Skin epidermis (tissue), 12 donors: ENCODE data around the gene OTUD5.
A peak's percentile ranks its signal among the peaks of the same experiment; 100 is the strongest.
"Not testable (repeated sequence)": the region's sequence is repeated elsewhere in the genome, so short reads cannot be mapped to it uniquely, and the experiment has no call there.

ENCODE experiments used
- H3K27ac ChIP-seq, 21 experiments: fragments of 200-600 bp; sonication (generic) in 11 of 21; one replicate each; pipeline ENCODE4 v1.5.0; 2020; ENCODE audit warnings: mild to moderate bottlenecking in 3 of 21, inconsistent platforms in 2 of 21, moderate library complexity in 2 of 21
- H3K4me3 ChIP-seq, 7 experiments: fragments of 200-600 bp; sonication (generic) in 2 of 7; one replicate each; pipeline ENCODE4 v1.5.0; 2020; ENCODE audit warnings: inconsistent platforms in 2 of 7, mild to moderate bottlenecking in 2 of 7, moderate library complexity in 1 of 7

The OTUD5 gene, protein sequence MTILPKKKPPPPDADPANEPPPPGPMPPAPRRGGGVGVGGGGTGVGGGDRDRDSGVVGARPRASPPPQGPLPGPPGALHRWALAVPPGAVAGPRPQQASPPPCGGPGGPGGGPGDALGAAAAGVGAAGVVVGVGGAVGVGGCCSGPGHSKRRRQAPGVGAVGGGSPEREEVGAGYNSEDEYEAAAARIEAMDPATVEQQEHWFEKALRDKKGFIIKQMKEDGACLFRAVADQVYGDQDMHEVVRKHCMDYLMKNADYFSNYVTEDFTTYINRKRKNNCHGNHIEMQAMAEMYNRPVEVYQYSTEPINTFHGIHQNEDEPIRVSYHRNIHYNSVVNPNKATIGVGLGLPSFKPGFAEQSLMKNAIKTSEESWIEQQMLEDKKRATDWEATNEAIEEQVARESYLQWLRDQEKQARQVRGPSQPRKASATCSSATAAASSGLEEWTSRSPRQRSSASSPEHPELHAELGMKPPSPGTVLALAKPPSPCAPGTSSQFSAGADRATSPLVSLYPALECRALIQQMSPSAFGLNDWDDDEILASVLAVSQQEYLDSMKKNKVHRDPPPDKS

DNA sequence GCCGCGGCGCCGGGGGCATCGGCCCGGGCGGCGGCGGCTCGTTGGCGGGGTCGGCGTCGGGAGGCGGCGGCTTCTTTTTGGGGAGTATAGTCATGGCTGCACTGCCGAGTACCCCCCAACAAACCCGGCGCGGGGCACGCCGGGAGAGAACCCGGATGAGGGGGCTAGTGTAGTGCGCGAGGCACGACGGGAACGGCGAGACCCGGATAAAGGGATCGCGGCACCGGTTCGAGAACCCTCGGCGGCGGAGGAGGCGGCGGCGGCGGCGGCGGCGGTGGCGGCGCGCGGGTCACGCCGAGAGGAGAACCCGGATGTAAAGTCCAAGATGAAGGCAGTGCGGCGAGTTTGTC is at the start of gene OTUD5:
Gene OTUD5 (minus strand): TSS at position 131 of the 350 bp plus-strand sequence. CDS start 37 bp downstream, at position 94.
- peak within 1 kb of the TSS; percentile 72 to 94 (median 89) for H3K27ac ChIP-seq
- H3K4me3 ChIP-seq = peak within 1 kb of the TSS; percentile 54 to 75 (median 63)

GRCh38 chrX:49003696-49004095 is 46.3 kb upstream of the OTUD5 start:
- Histone ChIP-seq H3K4me3 (no peak overlapping the region), H3K27ac (no peak overlapping the region)

DNA sequence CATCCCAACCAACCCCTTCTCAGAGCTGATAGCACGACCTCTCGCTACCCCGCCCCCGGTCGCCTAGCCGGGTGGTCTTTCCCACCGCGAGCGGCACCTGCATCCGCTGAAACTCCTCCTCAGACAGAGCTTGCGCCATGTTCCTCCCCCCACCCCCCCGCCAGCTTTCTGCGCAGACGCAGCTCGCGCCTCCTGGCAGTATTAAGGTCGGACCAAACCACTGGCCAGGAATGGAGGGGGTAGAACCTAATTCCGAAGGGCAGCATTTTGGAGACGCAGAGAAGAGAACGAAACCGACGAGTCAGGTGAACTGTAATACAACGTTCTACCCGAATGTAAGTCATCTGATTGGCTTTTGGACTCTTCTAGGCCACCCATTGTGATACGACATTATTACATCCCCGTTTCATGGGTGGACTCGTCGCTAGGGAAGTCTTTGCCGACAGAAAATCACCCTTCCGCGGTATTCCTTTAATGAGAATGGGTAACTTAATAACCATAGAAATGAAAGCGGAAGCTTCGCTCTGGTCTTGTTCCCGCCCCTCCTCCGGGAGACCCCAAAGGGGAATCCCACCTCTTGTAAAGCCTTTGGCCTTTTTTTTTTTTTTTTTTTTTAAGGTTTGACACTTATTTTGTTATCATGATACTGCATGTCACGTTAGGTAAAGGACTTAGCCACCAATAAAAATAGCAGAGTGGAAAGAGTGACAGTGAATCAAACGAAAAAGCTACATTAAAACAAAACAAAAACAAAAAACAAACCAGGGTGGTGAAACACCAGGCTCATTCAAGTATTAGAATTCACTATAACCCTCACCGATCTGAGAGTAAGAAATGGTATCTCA is 44.9 kb upstream of the OTUD5 start, which contains the start of gene GRIPAP1:
Gene GRIPAP1 (minus strand): TSS at position 174 of the 845 bp plus-strand sequence. CDS start 35 bp downstream, at position 139.
- Histone ChIP-seq H3K4me3 (peak within 1 kb of the TSS; percentile 52 to 66 (median 64)), H3K27ac (peak within 1 kb of the TSS; percentile 75 to 97 (median 90))

- peak overlapping the region; percentile 75 to 97 (median 90) for H3K27ac ChIP-seq
These were observed 44.2 kb upstream of the OTUD5 start for GRCh38 chrX:49001521-49002090.

DNA sequence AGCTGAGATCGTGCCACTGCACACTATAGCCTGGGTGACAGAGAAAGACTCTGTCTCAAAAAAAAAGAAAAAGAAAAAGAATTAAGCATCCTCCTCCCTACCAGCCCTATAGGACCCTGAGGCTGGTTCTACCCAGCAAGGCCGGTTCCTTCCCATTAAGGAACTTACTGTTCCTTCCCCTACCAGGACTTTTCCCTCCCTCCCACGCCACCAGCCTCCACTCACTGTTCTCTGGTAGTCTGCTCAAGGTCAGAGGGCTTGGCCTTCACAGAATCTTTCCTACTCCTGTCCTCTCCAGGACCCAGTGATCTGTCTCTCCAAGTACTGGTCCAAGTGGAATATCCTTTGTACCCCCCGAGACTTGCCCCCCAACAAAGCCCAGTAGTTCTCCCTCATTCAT is 43.2 kb upstream of the OTUD5 start:
- Histone ChIP-seq H3K4me3 (no peak overlapping the region), H3K27ac (peak overlapping the region in 1 of 21 experiments; percentile 12)

More at GRCh38 chrX:49001521-49002090, 44.2 kb upstream of the OTUD5 start:
- peak overlapping the region; percentile 52 to 66 (median 64) for H3K4me3 ChIP-seq

GRCh38 chrX:48999030-48999429 is 41.6 kb upstream of the OTUD5 start:
- Histone ChIP-seq H3K4me3 (no peak overlapping the region), H3K27ac (no peak overlapping the region)

DNA sequence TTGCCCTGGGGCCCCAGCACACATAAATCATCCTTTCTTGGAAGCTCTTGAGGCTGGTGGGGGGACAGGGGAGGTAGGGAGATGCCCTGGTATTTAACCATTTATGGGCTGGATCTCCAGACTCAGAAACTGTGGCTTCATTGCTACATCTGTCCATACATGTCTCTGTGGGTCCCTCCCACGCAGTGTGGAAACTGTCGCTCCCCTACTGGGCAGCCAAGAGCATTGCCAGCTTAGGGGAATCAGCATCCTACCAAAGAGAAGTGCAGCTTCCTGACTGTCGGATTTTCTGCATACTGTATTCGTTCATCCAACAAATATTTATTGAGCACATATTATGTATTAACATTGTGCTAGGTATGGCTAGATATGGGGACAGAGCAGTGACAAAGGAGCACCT is 41.0 kb upstream of the OTUD5 start:
- H3K27ac ChIP-seq = no peak overlapping the region
- H3K4me3 ChIP-seq = no peak overlapping the region

DNA sequence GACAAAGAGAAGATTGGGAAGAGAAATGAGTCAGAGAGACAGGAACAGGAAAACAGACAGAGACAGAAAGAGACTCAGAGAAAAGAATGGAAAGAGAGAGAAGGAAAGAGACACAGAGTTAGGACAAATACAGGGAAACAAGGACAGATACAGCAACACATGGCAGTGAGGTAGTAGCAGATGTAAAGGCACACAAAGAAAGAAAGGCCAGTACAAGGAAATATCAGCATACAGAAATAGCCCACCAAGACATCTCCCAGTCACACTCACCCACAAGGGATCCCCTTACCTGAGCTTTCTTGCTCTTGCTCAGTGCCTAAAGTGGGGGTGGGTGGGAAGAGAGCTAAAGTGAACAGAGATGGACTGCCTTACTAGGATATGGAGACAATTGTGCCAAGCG is 40.5 kb upstream of the OTUD5 start:
- H3K4me3 ChIP-seq = no peak overlapping the region
- H3K27ac ChIP-seq = no peak overlapping the region

- Histone ChIP-seq H3K27ac (no peak overlapping the region), H3K4me3 (no peak overlapping the region)
These were observed 40.0 kb upstream of the OTUD5 start for GRCh38 chrX:48997455-48997854.

- Histone ChIP-seq H3K27ac (no peak overlapping the region), H3K4me3 (no peak overlapping the region)
These were observed 39.6 kb upstream of the OTUD5 start for GRCh38 chrX:48996969-48997368.

DNA sequence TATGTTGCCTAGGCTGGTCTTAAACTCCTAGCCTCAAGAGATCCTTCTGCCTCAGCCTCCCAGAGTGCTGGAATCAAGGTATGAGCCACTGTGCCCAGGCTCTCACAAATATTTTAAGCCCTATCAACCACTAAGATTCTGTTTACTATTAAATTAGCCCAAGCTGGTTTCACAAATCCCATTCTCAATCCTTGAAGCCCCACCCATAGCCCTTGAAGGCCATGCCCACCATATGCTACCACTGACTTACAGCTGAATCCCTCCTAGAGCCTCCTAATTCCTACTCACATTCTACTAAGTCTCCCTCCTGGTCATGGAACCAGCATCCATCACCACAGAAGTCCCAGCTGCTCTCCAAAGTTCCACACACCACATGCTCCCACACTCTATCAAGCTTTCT is 34.9 kb upstream of the OTUD5 start:
- Histone ChIP-seq H3K4me3 (no peak overlapping the region), H3K27ac (no peak overlapping the region)

DNA sequence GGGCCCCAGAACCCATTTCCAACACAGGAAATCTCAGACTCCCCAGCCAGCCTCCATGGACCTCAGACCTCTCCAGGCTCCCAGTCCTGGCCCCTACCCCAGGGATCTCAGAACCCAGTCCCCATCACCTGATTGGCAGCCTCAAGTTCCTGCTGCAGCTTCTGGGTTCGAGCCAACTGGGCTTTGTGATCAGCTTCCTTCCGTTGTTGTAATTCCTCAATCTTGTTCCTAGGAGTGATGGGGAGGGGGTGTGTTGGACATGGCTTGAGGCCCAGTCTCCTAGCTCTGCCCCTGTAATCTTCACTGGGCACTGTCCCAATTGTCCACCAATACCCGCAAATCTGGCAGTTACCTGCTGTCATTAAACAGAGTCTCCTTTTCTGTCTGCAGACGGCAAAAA is 32.1 kb upstream of the OTUD5 start:
- no peak overlapping the region for H3K27ac ChIP-seq
- no peak overlapping the region for H3K4me3 ChIP-seq

GRCh38 chrX:48983896-48984295 is 26.5 kb upstream of the OTUD5 start:
- Histone ChIP-seq H3K27ac (no peak overlapping the region), H3K4me3 (no peak overlapping the region)

DNA sequence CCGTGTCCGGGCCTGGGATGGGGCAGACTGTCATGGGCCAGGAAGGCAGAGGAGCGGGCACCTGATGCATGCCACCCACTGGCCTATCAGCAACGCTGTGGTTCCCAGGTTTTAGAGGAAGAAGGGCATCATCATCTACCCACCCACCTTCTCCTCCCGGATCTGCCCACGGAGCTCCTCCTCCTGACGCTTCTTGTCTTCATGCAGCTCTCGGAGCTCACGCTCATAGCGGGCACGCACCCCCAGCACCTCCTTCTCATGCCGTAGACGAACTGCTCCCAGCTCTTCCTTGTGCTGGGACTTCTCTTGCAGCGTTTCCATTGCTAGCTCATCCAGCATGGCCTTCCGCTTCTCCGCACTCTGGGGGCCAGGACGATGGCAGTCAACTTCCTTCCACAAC is 25.7 kb upstream of the OTUD5 start:
- Histone ChIP-seq H3K27ac (no peak overlapping the region), H3K4me3 (no peak overlapping the region)

GRCh38 chrX:48981178-48981577 is 23.8 kb upstream of the OTUD5 start:
- H3K4me3 ChIP-seq = no peak overlapping the region
- no peak overlapping the region for H3K27ac ChIP-seq

DNA sequence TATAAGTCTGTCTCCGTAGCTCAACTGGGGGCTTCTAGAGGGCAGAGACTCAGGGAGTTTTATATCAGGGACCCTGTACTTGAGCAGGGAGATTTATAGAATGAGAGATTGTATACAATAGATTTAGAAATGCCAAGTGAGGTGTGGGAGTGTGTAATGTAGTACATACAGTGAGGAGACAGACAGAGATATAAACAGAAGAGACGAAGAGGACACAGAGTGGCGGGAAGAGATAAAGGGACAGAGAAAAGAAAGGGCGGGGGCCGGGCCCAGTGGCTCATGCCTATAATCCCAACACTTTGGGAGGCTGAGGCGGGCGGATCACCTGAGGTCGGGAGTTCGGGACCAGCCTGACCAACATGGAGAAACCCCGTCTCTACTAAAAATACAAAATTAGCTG is 22.9 kb upstream of the OTUD5 start:
- H3K4me3 ChIP-seq, H3K27ac ChIP-seq: not testable (repeated sequence)

DNA sequence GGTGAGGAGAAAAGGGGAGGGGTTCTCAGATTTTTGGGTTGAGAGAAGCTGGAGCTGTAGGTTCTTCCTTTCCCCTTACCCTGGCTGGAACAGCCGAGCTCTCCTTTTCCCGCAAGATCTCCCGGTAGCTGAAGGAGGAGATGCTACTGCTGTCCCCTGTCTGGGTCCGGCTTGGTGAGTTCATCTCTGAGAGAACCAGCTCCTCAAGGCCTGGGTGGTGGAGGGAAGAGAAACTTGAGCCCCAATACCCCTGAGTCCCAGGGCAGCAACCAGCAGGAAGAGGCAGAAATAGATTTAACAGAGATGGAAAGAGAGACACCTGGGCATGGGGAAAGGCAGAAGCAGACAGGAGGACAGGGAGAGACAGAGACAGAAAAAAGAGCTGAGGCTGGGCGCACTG is 20.8 kb upstream of the OTUD5 start:
- Histone ChIP-seq H3K4me3 (no peak overlapping the region), H3K27ac (no peak overlapping the region)

DNA sequence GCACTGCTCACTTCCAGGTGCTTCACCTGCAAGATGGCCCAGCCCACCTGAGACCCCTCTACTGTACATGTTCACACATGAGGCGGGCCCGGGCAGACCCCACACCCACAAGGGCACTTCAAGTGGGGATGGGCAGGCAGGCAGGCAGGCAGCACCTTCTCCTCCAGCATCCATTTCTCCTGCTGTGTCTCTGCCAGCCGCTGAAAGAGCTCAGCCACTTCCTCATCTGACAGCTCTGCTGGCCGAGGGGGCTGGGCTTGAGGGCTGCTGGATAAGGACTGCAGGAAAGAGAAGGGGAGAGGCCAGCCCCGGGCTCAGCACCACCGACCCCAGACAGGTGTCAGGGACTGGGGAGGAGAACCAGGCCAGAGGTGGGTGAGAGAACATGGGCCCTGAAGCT is 18.7 kb upstream of the OTUD5 start:
- no peak overlapping the region for H3K4me3 ChIP-seq

DNA sequence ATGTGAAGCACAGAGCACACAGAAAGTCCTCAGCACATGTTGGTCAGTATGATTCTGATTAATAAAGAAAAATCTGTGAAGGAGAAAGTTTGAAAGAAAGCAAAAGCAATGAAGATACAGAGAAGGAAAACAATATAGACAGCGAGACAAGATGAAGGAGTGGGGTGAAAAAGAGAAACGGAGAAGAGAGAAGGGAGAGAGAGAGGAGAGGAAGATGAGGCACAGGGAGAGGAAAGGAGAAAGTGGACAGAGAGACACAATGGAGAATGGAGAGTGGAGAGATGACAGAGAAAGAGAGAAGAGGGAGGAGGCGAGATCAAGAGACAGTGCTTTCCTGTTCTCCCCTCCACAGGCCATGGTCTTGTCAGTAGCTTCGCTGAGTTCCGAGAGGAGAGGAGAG is 18.1 kb upstream of the OTUD5 start:
- Histone ChIP-seq H3K4me3 (no peak overlapping the region), H3K27ac (no peak overlapping the region)

More for the DNA sequence above, 18.7 kb upstream of the OTUD5 start:
- H3K27ac ChIP-seq = no peak overlapping the region

GRCh38 chrX:48975041-48975440 is 17.6 kb upstream of the OTUD5 start:
- Histone ChIP-seq H3K4me3 (no peak overlapping the region), H3K27ac (no peak overlapping the region)
